ENCODE results near the gene KRTAP8-1.

KRTAP8-1 gene

DNA sequence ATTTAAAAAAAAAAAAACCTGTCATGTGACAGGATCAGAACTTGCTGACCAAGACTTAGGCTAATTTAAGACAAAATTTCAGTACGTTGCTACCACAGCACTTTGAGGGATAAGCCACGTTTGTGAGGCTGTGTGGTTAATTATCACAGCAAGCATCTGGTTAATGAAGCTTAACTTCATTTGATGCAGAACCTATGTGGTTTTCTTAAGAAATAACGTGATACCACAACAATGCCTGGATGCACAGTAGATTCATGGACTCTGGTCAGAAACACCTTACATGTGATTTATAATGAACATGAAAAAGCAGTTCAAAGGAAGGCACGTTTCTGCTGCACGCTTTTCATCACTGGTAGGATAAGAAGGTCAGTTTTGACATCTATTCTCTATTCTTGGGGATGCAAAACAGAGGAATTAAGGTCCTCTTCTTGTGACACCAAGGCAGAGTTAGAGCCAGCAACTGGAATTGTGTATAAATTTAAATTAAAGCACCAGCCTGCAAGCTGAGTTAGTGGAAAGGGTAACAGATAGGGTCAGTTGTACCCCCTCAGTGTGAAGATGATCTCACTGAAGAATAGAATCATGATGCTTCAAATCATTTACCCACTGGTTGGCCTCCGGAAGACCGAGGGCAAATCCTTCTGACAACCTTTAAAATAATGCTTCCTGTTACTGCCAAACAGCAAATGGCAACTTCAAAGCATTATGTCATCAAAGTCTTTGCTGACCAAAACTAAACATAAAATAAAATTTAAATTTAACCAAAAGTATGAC, 6.0 kb upstream of the KRTAP8-1 start:
- TF ChIP-seq, protein P1, sequence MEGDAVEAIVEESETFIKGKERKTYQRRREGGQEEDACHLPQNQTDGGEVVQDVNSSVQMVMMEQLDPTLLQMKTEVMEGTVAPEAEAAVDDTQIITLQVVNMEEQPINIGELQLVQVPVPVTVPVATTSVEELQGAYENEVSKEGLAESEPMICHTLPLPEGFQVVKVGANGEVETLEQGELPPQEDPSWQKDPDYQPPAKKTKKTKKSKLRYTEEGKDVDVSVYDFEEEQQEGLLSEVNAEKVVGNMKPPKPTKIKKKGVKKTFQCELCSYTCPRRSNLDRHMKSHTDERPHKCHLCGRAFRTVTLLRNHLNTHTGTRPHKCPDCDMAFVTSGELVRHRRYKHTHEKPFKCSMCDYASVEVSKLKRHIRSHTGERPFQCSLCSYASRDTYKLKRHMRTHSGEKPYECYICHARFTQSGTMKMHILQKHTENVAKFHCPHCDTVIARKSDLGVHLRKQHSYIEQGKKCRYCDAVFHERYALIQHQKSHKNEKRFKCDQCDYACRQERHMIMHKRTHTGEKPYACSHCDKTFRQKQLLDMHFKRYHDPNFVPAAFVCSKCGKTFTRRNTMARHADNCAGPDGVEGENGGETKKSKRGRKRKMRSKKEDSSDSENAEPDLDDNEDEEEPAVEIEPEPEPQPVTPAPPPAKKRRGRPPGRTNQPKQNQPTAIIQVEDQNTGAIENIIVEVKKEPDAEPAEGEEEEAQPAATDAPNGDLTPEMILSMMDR (IDR thresholded peaks at IDR 0.05) = no peak
- no peak for TF ChIP-seq ZFX (IDR thresholded peaks at IDR 0.05; ENCODE audit: borderline replicate concordance)
- no peak overlapping the region for H3K27ac ChIP-seq

DNA sequence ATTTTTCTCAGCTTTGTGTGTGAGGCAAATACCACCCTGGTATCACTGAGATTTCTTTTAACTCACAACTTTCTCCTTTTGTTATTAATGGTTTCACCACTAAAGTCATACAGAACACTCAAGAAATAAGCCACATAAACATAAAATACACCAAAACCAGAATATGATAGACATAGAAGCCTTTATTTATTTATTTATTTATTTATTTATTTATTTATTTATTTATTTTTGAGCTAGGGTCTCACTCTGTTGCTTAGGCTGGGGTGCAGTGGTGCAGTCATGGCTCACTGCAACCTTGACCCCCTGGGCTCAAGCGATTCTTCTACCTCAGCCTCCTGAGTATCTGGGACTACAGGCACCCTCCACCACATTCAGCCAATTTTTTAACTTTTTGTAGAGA, 12.5 kb downstream of the KRTAP8-1 start:
- TF ChIP-seq, protein P1 (IDR thresholded peaks at IDR 0.05) = no peak
- TF ChIP-seq ZFX (IDR thresholded peaks at IDR 0.05; ENCODE audit: borderline replicate concordance) = no peak
- no peak overlapping the region for H3K27ac ChIP-seq

DNA sequence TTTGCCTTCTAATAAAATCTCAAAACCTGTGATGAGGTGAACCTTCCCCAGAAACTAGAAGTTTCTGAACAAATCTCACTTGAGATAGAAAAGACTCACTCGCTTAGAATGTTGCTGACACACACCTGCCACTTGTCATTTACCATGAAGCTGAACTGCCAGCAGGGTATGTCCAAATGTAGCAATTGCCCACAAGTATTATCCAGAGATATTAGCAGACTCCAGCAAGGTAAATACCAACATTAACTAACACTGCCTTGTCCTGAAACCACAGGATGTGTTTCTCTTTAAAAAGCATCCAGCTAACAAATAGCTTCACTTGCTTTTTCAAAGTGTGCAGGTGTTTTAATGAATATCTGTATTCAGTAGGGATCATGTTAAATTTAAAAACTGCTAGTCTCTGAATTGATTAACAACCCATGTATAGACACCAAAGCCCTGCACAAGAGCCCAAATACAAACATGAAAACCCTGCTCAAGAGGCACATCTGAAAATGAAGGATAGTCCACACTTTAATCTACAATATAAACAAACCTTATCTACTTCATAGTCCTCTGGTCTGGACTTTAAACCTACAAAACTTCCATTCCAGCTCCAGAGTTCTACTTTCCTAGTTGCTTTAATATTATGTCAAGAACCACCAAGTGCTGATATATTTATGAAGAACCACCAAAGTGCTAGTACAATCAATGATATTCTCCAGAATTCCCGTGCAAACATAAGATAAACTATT, 19.3 kb downstream of the KRTAP8-1 start:
- no peak overlapping the region for H3K27ac ChIP-seq
- TF ChIP-seq, protein P1 (IDR thresholded peaks at IDR 0.05) = no peak
- TF ChIP-seq ZFX (IDR thresholded peaks at IDR 0.05; ENCODE audit: borderline replicate concordance) = no peak

DNA sequence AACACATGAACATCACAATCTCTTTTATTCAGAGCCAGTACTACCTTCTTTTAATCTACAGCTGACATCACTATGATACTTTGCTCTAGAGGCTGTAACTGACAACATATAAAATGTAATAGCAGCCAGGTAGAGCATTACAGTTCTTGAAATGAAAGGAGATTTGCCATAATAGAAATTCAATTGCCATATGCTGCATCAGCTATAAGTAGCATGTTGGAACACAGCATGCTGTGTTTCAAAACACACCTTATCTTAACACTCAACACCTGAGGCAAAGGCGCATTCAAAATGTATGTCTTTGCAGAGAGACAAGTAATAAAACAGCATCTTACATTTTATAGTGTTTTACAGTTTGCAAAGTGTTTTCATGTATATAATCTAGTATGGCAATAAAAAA, 33.8 kb downstream of the KRTAP8-1 start:
- H3K27ac ChIP-seq = no peak overlapping the region
- no peak for TF ChIP-seq ZFX (IDR thresholded peaks at IDR 0.05; ENCODE audit: borderline replicate concordance)
- TF ChIP-seq, protein P1 (IDR thresholded peaks at IDR 0.05) = no peak

DNA sequence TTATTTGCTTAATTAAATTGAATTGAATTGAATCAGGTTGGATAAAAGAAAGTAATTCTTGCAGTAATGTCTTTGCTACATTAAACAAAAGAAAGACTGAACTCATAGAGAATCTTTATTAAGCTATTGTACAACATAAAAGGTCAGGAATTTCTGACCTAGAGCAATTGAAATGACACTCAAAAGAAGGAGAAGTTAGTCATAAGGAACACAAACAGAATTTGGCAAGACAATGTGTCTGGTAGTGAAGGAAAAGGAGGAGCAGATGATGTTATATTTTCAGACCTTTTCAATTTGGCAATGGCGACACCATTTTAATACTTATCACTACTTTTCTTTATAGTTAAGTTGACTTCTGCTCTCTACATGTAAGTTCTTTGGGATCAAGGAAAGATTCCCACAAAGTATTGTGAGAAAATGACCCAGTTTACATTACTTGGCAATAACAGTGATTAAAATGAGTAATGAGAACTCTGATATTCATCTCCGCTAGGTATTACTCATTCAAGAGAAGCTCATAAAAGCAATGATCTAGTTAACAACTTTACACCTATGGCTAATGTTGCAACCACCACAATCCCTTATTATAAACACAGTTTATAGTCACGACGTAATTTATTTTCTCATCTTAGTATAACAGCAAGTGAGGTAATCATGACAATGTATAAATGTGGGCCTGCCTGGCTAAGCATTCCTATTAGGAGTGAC, 43.2 kb downstream of the KRTAP8-1 start:
- TF ChIP-seq ZFX (IDR thresholded peaks at IDR 0.05; ENCODE audit: borderline replicate concordance) = no peak
- TF ChIP-seq, protein P1 (IDR thresholded peaks at IDR 0.05) = no peak

More for the DNA sequence above, 43.2 kb downstream of the KRTAP8-1 start:
- no peak overlapping the region for H3K27ac ChIP-seq
